A549 (cell line): ENCODE results near the gene DOC2B.

ENCODE experiments used
- BHLHE40 ChIP-seq: IDR thresholded peaks from 2 replicates; pipeline ENCODE4 v1.6.1; 2012; ENCODE audit warnings: low read depth, low read length, inconsistent platforms
- CEBPB ChIP-seq, 2 experiments: fragments of >200 bp in 1 of 2; sonication (Bioruptor Twin) in 1 of 2; formaldehyde crosslinking in 1 of 2; IDR thresholded peaks; 2 replicates each; pipeline ENCODE4 v1.6.1; 2012 to 2016
- CHD2 ChIP-seq: fragments of 150-350 bp; IDR thresholded peaks from 2 replicates; pipeline ENCODE4 v1.6.1; 2014; ENCODE audit warnings: low read length; ENCODE audit not compliant: partially characterized antibody
- CTCF ChIP-seq: fragments of >200 bp; sonication (Bioruptor Twin); formaldehyde crosslinking; IDR thresholded peaks from 3 replicates; pipeline ENCODE4 v1.5.1; 2016
- HOXB5 ChIP-seq: fragments of 250-450 bp; sonication (Bioruptor Pico); IDR thresholded peaks from 2 replicates; pipeline ENCODE4 v1.5.0; 2020; ENCODE audit warnings: mild to moderate bottlenecking, moderate library complexity
- JUNB ChIP-seq: fragments of >200 bp; sonication (Bioruptor Twin); formaldehyde crosslinking; IDR thresholded peaks from 2 replicates; pipeline ENCODE4 v1.6.1; 2016
- KDM5A ChIP-seq: fragments of 200-600 bp; sonication (generic); IDR thresholded peaks from 2 replicates; pipeline ENCODE4 v1.6.1; 2016; ENCODE audit warnings: antibody characterized with exemption, mild to moderate bottlenecking
- MAX ChIP-seq: IDR thresholded peaks from 2 replicates; pipeline ENCODE4 v1.6.1; 2012
- NR3C1 ChIP-seq: fragments of >200 bp; sonication (Bioruptor Twin); formaldehyde crosslinking; IDR thresholded peaks from 3 replicates; pipeline ENCODE4 v1.6.1; 2017
- POLR2A ChIP-seq: IDR thresholded peaks from 2 replicates; pipeline ENCODE4 v1.6.1; 2012; ENCODE audit warnings: mild to moderate bottlenecking, low read length
- RCOR1 ChIP-seq: fragments of 150-350 bp; IDR thresholded peaks from 2 replicates; pipeline ENCODE4 v1.6.1; 2014; ENCODE audit warnings: antibody characterized with exemption, low read length, low read depth
- RFX5 ChIP-seq: fragments of 450-650 bp; IDR thresholded peaks from 2 replicates; pipeline ENCODE4 v1.7.1; 2014; ENCODE audit warnings: antibody characterized with exemption, mild to moderate bottlenecking, moderate library complexity
- SMC3 ChIP-seq: fragments of >200 bp; sonication (Bioruptor Twin); formaldehyde crosslinking; IDR thresholded peaks from 3 replicates; pipeline ENCODE4 v1.6.1; 2018; ENCODE audit warnings: inconsistent platforms

- TF ChIP-seq CTCF, result no peak
- no peak for TF ChIP-seq CHD2
- TF ChIP-seq SMC3, result no peak
- no peak for TF ChIP-seq CEBPB (IDR thresholded peaks at IDR 0.05)
- TF ChIP-seq KDM5A, result no peak
- TF ChIP-seq MAX, result no peak
- no peak for TF ChIP-seq RFX5
- TF ChIP-seq POLR2A, result no peak
- TF ChIP-seq HOXB5, result no peak
- no peak for TF ChIP-seq BHLHE40
- TF ChIP-seq NR3C1, result no peak
- no peak for TF ChIP-seq RCOR1
- no peak for TF ChIP-seq JUNB
Measured at GRCh38 chr17:145671-146541, 35.5 kb downstream of the DOC2B start.
